Left lung (tissue), 10 donors: Measurements from ENCODE around the gene KRTAP5-3. TPM values are rescaled to one million over a fixed set of nuclear protein-coding genes. Genes with fewer than 3 reads are reported as not detected.

Experiments used
- ATAC-seq: fragments of 200-7000 bp; cut with Tn5 transposase; one replicate; pipeline ENCODE4 v1.9.1; 2020; ENCODE audit warnings: moderate library complexity
- DNase-seq, 4 donors: peaks; one replicate each; pipeline ENCODE4 v3.0.0-alpha.2; 2013 to 2020
- H3K27ac ChIP-seq, 2 donors: fragments of 200-600 bp; sonication (generic) in 1 of 2; one replicate each; pipeline versions ENCODE4 v1.5.0 to v1.8.0; 2020 to 2021
- H3K27me3 ChIP-seq, 2 donors: fragments of 200-600 bp; sonication (generic) in 1 of 2; one replicate each; pipeline versions ENCODE4 v1.5.0 to v1.8.0; 2020 to 2021
- H3K36me3 ChIP-seq, 2 donors: fragments of 200-600 bp; sonication (generic) in 1 of 2; one replicate each; pipeline versions ENCODE4 v1.5.0 to v1.8.0; 2020 to 2021
- H3K4me1 ChIP-seq, 2 donors: fragments of 200-600 bp; one replicate each; pipeline ENCODE4 v1.8.0; 2021
- H3K4me3 ChIP-seq, 2 donors: fragments of 200-600 bp; sonication (generic) in 1 of 2; one replicate each; pipeline versions ENCODE4 v1.5.0 to v1.8.0; 2020 to 2021; ENCODE audit warnings: mild to moderate bottlenecking in 1 of 2
- H3K9me3 ChIP-seq, 2 donors: fragments of 200-600 bp; sonication (generic) in 1 of 2; one replicate each; pipeline versions ENCODE4 v1.5.0 to v1.8.0; 2020 to 2021
- intact Hi-C, 2 donors: fragments of 100-400 bp; cut with DNase I; formaldehyde crosslinking; loops; one replicate each; pipeline versions ENCODE4 v1.11.2 to v1.14.2; 2022
- polyA plus RNA-seq, 6 donors: library from polyadenylated mRNA; unstranded; fragments of 120-200 nt; gene quantifications; one replicate each; pipeline ENCODE4 v1.2.1, GENCODE V29; 2013; ENCODE audit not compliant: insufficient read length in 6 of 6
- total RNA-seq, 2 donors: library from RNA; stranded (reverse); fragmentation: NEBNext Ultra II Directional; extraction: Animal tissue kit (Norgen Biotek cat#: 25700); gene quantifications; one replicate each; pipeline ENCODE4 v1.2.1, GENCODE V29; 2021
- TF ChIP-seq, protein P1 (sequence below), 2 donors: fragments of 200-600 bp; sonication (generic) in 1 of 2; IDR thresholded peaks; one replicate each; pipeline versions ENCODE4 v1.5.0 to v1.8.0; 2021; ENCODE audit warnings: antibody characterized with exemption in 2 of 2
- donor health status: DM: no; HTN: yes; CAD: no.
- donor health status: DM: no; HTN: no; CAD: no.

Gene KRTAP5-3
- total and polyA plus RNA-seq, 8 donors, result not detected

DNA sequence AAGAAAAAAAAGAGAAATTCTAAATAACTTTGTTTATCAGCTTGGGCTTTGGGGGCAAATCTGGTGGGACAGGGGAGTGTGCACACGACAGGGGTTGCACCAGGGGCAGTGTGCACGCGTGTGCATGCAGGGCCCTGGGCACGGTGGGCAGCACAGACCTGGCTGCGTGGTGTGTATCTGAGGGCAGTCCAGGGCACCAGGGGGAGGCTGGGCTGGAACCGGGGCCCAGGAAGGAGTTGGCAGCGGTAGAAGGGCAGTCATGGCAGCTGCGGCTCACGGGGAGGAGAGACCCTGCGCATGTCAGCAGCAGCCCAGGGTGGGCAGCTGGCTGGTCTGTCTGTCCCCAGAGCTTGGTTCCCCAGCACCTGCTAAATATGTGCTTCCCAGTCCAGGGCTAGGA is 25.6 kb upstream of the KRTAP5-3 start:
- Histone ChIP-seq H3K36me3 (no peaks in the 10 kb centered on the region), H3K27me3 (peaks cover 0 to 57% of the 10 kb centered on the region in 2 donors), H3K4me3 (no peak overlapping the region), H3K9me3 (no peaks in the 10 kb centered on the region), H3K4me1 (peaks cover 0 to 5% of the 10 kb centered on the region in 2 donors), H3K27ac (no peak overlapping the region)
- intact Hi-C loops, result no loop called here
- no peak for DNase-seq
- TF ChIP-seq, protein P1, sequence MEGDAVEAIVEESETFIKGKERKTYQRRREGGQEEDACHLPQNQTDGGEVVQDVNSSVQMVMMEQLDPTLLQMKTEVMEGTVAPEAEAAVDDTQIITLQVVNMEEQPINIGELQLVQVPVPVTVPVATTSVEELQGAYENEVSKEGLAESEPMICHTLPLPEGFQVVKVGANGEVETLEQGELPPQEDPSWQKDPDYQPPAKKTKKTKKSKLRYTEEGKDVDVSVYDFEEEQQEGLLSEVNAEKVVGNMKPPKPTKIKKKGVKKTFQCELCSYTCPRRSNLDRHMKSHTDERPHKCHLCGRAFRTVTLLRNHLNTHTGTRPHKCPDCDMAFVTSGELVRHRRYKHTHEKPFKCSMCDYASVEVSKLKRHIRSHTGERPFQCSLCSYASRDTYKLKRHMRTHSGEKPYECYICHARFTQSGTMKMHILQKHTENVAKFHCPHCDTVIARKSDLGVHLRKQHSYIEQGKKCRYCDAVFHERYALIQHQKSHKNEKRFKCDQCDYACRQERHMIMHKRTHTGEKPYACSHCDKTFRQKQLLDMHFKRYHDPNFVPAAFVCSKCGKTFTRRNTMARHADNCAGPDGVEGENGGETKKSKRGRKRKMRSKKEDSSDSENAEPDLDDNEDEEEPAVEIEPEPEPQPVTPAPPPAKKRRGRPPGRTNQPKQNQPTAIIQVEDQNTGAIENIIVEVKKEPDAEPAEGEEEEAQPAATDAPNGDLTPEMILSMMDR (IDR thresholded peaks at IDR 0.05), result no peak
- no peak for ATAC-seq

DNA sequence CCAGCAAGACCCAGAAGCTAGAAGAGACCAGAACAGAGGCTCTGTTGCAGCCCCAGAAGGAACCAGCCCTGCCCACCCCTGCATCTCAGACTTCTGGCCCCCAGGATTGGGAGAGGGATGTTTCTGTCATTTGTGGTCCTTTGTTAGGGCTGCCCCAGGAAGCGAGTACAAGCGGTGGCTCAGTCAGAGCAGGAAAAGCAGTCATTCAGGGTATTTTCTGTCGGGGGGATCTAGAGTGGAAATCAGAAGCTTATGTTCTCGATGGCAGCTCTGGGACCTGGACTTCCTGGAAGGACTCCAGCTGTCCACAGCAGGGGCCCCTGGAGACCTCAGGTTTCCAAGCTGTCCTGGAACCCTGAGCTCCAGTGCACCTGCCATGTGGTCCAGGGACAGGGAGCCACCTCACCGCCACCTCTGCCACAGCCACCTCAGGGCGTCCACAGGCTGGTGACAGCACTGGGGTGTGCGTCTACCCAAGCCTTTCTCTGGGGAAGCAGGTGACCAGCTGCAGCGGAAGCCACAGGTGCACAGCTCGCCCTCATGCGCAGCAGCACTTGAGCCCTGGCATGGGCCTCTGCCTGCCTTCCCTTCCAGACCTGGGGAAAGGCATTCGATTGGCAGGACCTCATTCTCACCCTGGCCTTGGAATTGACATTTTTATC is 23.9 kb upstream of the KRTAP5-3 start:
- Histone ChIP-seq H3K4me1 (peaks cover 0 to 6% of the 10 kb centered on the region in 2 donors), H3K27me3 (peaks cover 0 to 69% of the 10 kb centered on the region in 2 donors), H3K9me3 (no peaks in the 10 kb centered on the region), H3K27ac (no peak overlapping the region), H3K36me3 (no peaks in the 10 kb centered on the region), H3K4me3 (no peak overlapping the region)
- no peak for ATAC-seq
- DNase-seq, result no peak
- TF ChIP-seq, protein P1 (IDR thresholded peaks at IDR 0.05), result no peak
- intact Hi-C loops, result no loop called here

DNA sequence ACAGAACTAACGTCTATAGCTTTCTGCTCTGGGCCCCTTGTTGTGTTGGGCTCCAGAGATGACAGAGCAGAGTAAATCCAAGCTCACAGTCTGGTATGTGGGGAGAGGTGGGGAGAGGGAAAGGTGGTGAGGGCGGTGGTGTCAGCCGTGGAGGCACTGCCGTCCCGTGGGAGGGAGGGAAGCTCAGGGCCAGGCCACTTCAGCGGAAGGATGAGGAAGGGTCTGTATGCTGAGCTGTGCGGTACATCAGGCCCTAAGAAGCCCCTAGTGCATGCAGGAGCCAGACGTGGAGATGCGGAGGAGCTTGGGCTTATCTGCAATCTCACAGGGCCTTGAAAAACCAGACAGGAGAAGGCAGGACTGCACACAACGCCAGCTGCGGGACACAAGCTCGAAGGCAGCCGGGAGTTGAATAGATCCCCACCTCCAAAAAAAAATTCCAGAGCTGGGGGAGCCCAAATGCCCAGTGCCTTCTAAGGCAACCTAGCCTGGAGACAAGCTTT is 22.9 kb upstream of the KRTAP5-3 start:
- Histone ChIP-seq H3K27me3 (peaks cover 0 to 69% of the 10 kb centered on the region in 2 donors), H3K4me3 (no peak overlapping the region), H3K36me3 (no peaks in the 10 kb centered on the region), H3K27ac (no peak overlapping the region), H3K9me3 (no peaks in the 10 kb centered on the region), H3K4me1 (peaks cover 0 to 6% of the 10 kb centered on the region in 2 donors)
- DNase-seq (no peak), ATAC-seq (no peak)
- TF ChIP-seq, protein P1 (IDR thresholded peaks at IDR 0.05), result no peak
- intact Hi-C loops, result no loop called here

DNA sequence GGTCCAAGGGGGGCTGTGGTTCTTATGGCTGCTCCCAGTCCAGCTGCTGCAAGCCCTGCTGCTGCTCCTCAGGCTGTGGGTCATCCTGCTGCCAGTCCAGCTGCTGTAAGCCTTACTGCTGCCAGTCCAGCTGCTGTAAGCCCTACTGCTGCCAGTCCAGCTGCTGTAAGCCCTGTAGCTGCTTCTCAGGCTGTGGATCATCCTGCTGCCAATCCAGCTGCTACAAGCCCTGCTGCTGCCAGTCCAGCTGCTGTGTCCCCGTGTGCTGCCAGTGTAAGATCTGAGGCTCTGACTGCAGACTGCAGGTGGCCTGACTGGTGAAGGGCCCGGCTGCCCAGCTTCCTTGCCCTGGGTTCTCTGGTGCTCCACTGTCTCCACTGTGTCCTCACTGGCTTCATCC is 22.0 kb upstream of the KRTAP5-3 start:
- no peaks in the 10 kb centered on the region for H3K9me3 ChIP-seq
- TF ChIP-seq, protein P1 (IDR thresholded peaks at IDR 0.05), result no peak
- ATAC-seq (no peak), DNase-seq (no peak)
- H3K27me3 ChIP-seq, result peaks cover 0 to 69% of the 10 kb centered on the region in 2 donors
- H3K4me1 ChIP-seq, result peaks cover 0 to 6% of the 10 kb centered on the region in 2 donors
- intact Hi-C loops, result no loop called here
- H3K27ac ChIP-seq, result no peak overlapping the region
- no peaks in the 10 kb centered on the region for H3K36me3 ChIP-seq
- no peak overlapping the region for H3K4me3 ChIP-seq

DNA sequence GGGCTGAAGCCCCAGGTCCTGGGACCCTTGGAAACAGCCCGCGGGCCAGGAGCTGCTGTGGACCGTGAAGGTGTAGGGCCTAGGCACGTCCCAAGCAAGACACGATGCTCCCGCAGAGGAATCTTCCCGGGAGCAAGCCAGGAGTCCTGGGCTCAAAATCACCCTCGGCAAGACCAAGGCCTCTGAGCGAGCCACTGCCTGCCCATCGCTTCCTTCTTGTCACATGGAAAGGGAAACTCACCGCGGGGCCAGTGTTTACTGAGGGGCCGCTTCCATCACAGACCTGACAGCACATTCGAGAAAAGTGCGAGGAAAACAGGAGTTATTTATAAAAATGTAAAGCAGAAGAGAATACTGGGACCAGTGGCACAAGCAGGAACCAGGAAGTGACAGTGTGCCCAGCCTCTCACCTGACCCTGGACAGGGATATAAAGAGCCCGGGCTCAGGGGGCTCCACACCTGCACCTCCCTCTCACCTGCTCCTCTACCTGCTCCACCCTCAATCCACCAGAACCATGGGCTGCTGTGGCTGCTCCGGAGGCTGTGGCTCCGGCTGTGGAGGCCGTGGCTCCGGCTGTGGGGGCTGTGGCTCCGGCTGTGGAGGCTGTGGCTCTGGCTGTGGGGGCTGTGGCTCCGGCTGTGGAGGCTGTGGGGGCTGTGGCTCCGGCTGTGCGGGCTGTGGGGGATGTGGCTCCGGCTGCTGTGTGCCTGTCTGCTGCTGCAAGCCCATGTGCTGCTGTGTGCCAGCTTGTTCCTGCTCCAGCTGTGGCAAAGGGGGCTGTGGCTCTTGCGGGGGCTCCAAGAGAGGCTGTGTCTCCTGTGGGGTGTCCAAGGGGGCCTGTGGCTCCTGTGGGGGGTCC is 21.3 kb upstream of the KRTAP5-3 start, which contains the start of gene KRTAP5-5:
KRTAP5-5 (plus strand) TSS at position 450 of the 860 bp plus-strand sequence; CDS start at position 516, 66 bp downstream.
- no peak within 1 kb of the TSS for H3K4me3 ChIP-seq
- peaks cover 0 to 65% of the 10 kb centered on the region in 2 donors for H3K27me3 ChIP-seq
- H3K4me1 ChIP-seq, result peaks cover 0 to 6% of the 10 kb centered on the region in 2 donors
- H3K9me3 ChIP-seq, result no peaks in the 10 kb centered on the region
- TF ChIP-seq, protein P1 (IDR thresholded peaks at IDR 0.05), result no peak
- ATAC-seq, result no peak
- intact Hi-C loops, result no loop called here
- no peak within 1 kb of the TSS for H3K27ac ChIP-seq
- no peaks in the 10 kb centered on the region for H3K36me3 ChIP-seq
- DNase-seq, result no peak
